ENCODE measurements around the gene HM13.
A peak's percentile ranks its signal among the peaks of the same experiment; 100 is the strongest.
"Not testable (repeated sequence)": the region's sequence is repeated elsewhere in the genome, so short reads cannot be mapped to it uniquely, and the experiment has no call there.

The HM13 gene

DNA sequence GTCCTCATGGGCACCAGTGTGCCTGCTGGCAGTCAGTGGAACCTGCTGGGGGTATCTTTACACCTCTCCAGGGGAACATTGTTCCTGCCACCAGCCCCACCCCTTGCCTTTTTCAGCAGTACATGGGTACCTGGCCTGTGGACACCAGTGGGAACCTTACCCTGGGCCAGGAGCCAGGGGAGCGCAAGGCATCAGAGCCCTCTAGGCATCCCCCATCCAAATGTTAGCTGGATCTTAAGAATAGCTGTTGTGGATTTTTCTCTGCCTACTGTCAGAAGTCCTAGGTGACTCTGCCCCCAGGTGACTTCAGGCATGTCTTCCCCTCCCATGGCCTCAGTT lies 52.0 kb downstream of the HM13 start:
- Mint-ChIP-seq H3K36me3 (peaks cover 82% of the 10 kb centered on the region), H3K4me1 (peaks cover 31% of the 10 kb centered on the region), H3K4me3 (no peak overlapping the region), H3K9me3 (no peaks in the 10 kb centered on the region), H3K27ac (peak overlapping the region; percentile 74)
- no peak for DNase-seq (ENCODE audit: low spot score in 2 of 2)
- no peak for ATAC-seq

DNA sequence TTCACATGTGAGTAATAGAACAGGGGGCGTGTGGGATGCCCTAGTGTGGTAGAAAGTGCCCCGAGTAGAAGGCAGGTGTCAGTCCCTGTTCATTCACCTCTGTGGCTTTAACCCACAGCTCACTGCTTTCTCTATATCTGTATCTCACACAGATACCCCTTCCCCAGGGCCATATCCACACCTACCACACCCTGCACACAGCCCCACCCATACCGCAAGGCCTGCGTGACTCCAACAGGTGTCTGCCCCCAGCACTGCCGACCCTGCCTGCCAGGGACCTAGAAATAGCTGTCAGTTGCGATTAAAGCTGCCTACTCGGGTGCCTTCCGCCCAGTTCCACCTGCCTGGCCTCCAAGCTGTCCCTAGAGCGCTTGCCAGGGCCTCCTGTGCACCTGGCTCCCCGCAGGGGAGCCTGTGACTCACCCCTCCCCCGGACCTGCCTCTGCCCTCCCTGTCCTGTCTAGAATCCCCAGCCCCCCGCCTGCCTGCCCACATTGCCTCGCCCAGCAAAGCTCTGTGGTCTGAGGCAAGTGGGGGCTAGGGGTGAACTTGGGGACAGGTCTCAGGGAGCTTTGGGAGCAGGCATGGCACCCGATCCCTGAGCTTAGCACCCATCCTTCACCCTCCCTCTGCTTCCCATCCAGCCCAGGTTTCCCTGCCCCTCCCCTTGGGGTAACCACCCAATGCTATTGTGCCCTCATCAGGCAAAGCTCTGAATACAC lies 52.6 kb downstream of the HM13 start:
- Mint-ChIP-seq H3K4me1 (peaks cover 28% of the 10 kb centered on the region), H3K4me3 (no peak overlapping the region), H3K9me3 (no peaks in the 10 kb centered on the region), H3K36me3 (peaks cover 77% of the 10 kb centered on the region), H3K27ac (peak overlapping the region; percentile 74)
- DNase-seq (ENCODE audit: low spot score in 2 of 2): no peak
- peak; percentile 58 for ATAC-seq

GRCh38 chr20:31567380-31567720 lies 53.1 kb downstream of the HM13 start:
- Mint-ChIP-seq H3K4me3 (no peak overlapping the region), H3K36me3 (peaks cover 72% of the 10 kb centered on the region), H3K9me3 (no peaks in the 10 kb centered on the region), H3K4me1 (peaks cover 31% of the 10 kb centered on the region), H3K27ac (peak overlapping the region; percentile 74)
- no peak for ATAC-seq
- DNase-seq (ENCODE audit: low spot score in 2 of 2): no peak

- H3K27ac Mint-ChIP-seq: peak overlapping the region; percentile 74
- ATAC-seq (no peak), DNase-seq (ENCODE audit: low spot score in 2 of 2) (no peak)
- H3K9me3 Mint-ChIP-seq: no peaks in the 10 kb centered on the region
- no peak overlapping the region for H3K4me3 Mint-ChIP-seq
- H3K4me1 Mint-ChIP-seq: peaks cover 35% of the 10 kb centered on the region
- peaks cover 65% of the 10 kb centered on the region for H3K36me3 Mint-ChIP-seq
These were observed 53.9 kb downstream of the HM13 start for GRCh38 chr20:31568041-31568731.

- Mint-ChIP-seq H3K36me3 (peaks cover 65% of the 10 kb centered on the region), H3K27ac (peak overlapping the region; percentile 74), H3K4me3 (no peak overlapping the region), H3K4me1 (peaks cover 41% of the 10 kb centered on the region), H3K9me3 (no peaks in the 10 kb centered on the region)
- DNase-seq (ENCODE audit: low spot score in 2 of 2) (no peak), ATAC-seq (no peak)
These were observed 54.5 kb downstream of the HM13 start for GRCh38 chr20:31568773-31569162.

DNA sequence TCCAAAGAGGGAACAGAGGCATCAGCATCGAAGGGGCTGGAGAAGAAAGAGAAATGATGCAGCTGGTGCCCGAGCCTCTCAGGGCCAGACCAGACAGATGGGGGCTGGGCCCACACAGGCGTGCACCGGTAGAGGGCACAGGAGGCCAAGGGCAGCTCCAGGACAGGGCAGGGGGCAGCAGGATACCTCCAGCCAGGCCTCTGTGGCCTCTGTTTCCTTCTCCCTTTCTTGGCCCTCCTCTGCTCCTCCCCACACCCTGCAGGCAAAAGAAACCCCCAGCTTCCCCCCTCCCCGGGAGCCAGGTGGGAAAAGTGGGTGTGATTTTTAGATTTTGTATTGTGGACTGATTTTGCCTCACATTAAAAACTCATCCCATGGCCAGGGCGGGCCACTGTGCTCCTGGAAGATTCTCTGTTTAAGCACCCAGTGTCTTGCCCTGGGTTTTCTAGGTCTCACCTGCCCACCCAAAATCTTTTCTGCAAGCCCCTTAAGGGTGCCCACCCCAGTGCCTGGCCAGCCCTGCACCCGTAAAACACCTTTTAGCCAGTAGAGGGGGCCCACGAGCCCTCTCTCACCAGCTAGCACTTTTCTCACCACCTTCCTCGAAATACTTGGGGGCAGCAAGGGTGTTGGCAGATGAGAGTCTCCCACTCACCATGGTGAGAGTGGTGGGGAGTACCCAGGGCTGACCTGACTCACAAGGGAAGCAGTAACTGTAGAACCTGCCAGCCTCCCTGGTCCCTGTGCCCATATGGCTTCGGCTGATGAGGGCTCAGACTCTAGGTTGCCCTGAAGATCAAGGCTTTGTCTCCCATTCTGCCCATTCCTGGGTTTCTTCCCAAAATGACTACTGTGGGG lies 55.1 kb downstream of the HM13 start:
- no peak overlapping the region for H3K4me3 Mint-ChIP-seq

DNA sequence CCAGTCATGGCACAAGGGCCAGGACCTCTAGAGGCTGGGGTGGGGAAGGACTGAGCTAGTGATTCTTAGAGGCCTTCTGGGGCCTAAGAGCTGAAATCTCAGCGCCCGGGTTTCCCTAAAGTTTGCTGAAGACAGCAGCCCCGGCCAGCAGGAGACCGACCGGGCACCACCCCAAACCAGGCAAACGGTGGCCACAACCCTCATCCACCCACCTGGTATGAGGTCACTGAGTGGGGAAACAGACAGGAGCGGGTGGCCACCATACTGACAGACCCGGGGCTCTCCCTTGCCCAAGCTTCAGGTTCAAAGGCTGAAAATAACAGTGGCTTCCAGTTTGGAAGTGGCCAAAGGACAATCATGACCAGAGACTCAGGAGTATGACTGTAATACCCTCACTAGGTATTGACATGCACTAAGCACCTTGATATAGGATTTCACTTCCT lies 55.8 kb downstream of the HM13 start:
- Mint-ChIP-seq H3K27ac (peak overlapping the region; percentile 37), H3K4me1 (peaks cover 44% of the 10 kb centered on the region), H3K9me3 (no peaks in the 10 kb centered on the region), H3K4me3 (no peak overlapping the region), H3K36me3 (peaks cover 56% of the 10 kb centered on the region)
- ATAC-seq: no peak
- no peak for DNase-seq (ENCODE audit: low spot score in 2 of 2)

More for the DNA sequence above, 55.1 kb downstream of the HM13 start:
- H3K4me1 Mint-ChIP-seq: peaks cover 44% of the 10 kb centered on the region
- no peaks in the 10 kb centered on the region for H3K9me3 Mint-ChIP-seq
- peaks cover 63% of the 10 kb centered on the region for H3K36me3 Mint-ChIP-seq
- peak overlapping the region; percentile 37 for H3K27ac Mint-ChIP-seq
- DNase-seq (ENCODE audit: low spot score in 2 of 2) (peak; percentile 68 to 88), ATAC-seq (peak; percentile 58)

GRCh38 chr20:31570735-31571617 lies 56.7 kb downstream of the HM13 start:
- H3K27ac Mint-ChIP-seq: peak overlapping the region; percentile 90
- peaks cover 44% of the 10 kb centered on the region for H3K4me1 Mint-ChIP-seq
- no peaks in the 10 kb centered on the region for H3K9me3 Mint-ChIP-seq
- no peak overlapping the region for H3K4me3 Mint-ChIP-seq
- no peak for ATAC-seq
- no peak for DNase-seq (ENCODE audit: low spot score in 2 of 2)
- peaks cover 47% of the 10 kb centered on the region for H3K36me3 Mint-ChIP-seq

DNA sequence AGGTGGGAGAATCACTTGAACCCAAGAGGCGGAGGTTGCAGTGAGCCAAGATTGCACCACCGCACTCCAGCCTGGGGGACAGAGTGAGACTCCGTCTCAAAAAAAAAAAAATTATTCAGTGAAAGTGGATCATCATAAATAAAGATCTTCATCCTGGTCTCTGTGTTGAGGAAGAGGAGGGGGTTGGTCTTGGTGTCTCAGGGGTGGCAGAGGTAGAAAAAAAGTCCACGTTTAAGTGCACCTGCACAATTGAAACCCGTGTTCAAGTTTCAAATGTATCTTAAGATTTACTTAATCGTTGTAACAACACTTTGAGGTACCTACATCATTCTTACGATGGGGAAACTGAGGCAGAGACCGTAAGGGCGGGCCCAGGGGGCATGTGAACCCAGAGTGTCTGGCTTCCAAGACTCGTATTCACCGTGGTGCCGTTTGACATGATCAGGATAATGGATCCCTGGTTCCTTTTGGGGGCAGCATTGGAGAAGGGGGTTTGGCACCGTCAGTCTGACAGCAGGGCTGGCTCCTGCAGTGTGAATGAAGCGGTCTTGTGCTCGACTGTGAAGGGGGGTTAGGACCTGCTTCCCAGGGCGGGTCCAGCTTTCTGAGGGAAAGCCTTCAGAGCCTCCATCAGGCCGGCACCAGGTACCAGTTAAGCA lies 57.9 kb downstream of the HM13 start:
- Mint-ChIP-seq H3K4me1 (peaks cover 33% of the 10 kb centered on the region), H3K9me3 (no peaks in the 10 kb centered on the region), H3K27ac (peak overlapping the region; percentile 90), H3K4me3 (peak overlapping the region; percentile 87), H3K36me3 (peaks cover 43% of the 10 kb centered on the region)
- DNase-seq (ENCODE audit: low spot score in 2 of 2): no peak
- peak; percentile 1 for ATAC-seq

- Mint-ChIP-seq H3K4me1 (peaks cover 28% of the 10 kb centered on the region), H3K9me3 (no peaks in the 10 kb centered on the region), H3K4me3 (peak overlapping the region; percentile 87), H3K27ac (peak overlapping the region; percentile 90), H3K36me3 (peaks cover 36% of the 10 kb centered on the region)
- DNase-seq (ENCODE audit: low spot score in 2 of 2): peak; percentile 68 to 87
- peak; percentile 91 for ATAC-seq
These were observed 58.7 kb downstream of the HM13 start for GRCh38 chr20:31572701-31573554.

- no peaks in the 10 kb centered on the region for H3K9me3 Mint-ChIP-seq
- peak overlapping the region; percentile 87 for H3K4me3 Mint-ChIP-seq
- peaks cover 28% of the 10 kb centered on the region for H3K4me1 Mint-ChIP-seq
- peak; percentile 0 for ATAC-seq
- H3K36me3 Mint-ChIP-seq: peaks cover 30% of the 10 kb centered on the region
- H3K27ac Mint-ChIP-seq: peak overlapping the region; percentile 90
- DNase-seq (ENCODE audit: low spot score in 2 of 2): no peak
These were observed 59.5 kb downstream of the HM13 start for GRCh38 chr20:31573555-31574321.

- not testable (repeated sequence) for H3K9me3 Mint-ChIP-seq; H3K4me3 Mint-ChIP-seq; ATAC-seq; DNase-seq (ENCODE audit: low spot score in 2 of 2); H3K27ac Mint-ChIP-seq
- Mint-ChIP-seq H3K36me3 (peaks cover 17% of the 10 kb centered on the region), H3K4me1 (peaks cover 19% of the 10 kb centered on the region)
These were observed 60.7 kb downstream of the HM13 start for GRCh38 chr20:31574986-31575385.

DNA sequence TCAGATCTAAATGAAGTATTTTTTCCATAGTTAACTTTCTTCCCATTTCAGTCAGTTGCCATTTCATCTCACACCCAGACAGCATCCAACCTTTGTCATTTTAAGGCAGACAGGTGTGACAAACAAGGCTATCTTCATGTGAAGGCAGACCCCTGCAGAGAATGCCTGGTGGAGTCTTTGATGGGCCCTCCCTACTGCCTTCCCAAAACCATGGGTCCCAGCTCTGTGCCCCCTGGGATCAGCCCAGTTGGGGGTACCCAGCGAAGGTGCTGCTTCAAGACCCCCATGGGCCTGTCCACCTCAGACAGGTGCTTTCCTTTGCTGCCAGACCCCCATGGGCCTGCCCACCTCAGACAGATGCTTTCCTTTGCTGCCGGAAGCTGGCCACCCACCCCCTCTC lies 62.5 kb downstream of the HM13 start:
- Mint-ChIP-seq H3K36me3 (peaks cover 16% of the 10 kb centered on the region), H3K4me1 (peaks cover 19% of the 10 kb centered on the region), H3K9me3 (no peaks in the 10 kb centered on the region), H3K27ac (no peak overlapping the region), H3K4me3 (no peak overlapping the region)
- ATAC-seq (no peak), DNase-seq (ENCODE audit: low spot score in 2 of 2) (no peak)
